ENCODE data around the gene LRMDA.
"Not testable (repeated sequence)": the region's sequence is repeated elsewhere in the genome, so short reads cannot be mapped to it uniquely, and the experiment has no call there.

Gene LRMDA

GRCh38 chr10:76554478-76554877 is 1123.1 kb downstream of the LRMDA start:
- no peak for DNase-seq

DNA sequence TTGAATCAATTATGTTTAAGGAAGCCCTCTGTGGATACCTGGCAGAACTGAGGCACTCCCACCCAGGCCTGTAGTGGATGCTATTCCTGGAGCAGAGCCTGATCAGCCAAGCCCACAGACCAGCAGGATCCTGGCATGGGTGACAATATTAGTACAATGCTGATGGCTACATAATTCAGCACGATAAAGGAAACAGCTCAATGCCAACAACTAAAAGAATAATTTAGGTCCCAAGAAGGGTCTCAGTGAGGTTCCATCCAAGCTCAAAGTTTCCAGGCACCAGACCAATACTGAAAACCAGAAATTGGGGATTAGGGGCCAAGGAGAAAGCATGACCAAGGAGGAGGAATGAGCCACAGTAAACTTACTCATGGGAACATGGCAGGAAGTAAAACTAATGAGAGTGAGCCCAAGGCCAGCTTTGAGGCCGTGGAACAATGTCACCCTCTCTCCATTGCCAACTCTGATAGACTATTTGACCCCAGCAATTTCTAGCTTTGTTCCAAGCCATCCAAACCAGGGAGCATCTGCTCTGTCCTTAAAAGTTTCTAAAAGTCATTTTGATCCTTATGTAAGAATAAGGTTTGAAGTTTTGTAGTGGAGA is 1123.7 kb downstream of the LRMDA start:
- no peak for DNase-seq

DNA sequence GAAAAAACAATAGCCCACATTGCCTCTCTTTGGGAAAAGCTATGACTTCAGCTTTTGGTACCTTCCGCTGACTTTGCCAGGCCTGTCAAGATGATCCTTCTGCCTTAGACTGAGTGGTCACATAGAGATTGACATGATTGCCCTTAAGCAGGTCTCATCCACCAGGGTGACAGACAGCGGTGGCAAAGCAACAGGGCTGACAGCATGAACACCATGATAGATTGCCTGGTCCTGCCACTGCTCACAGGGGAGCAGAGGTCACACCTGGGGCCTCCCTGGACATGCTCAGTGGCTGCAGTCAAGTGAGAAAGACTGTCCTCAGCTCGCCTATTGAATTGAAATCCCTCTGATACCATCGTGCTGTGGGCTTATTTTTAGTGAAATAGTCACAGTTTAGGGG is 1125.9 kb downstream of the LRMDA start:
- DNase-seq = no peak

GRCh38 chr10:76558586-76558985 is 1127.2 kb downstream of the LRMDA start:
- DNase-seq = no peak

GRCh38 chr10:76558996-76559891 is 1127.8 kb downstream of the LRMDA start:
- no peak for DNase-seq

DNA sequence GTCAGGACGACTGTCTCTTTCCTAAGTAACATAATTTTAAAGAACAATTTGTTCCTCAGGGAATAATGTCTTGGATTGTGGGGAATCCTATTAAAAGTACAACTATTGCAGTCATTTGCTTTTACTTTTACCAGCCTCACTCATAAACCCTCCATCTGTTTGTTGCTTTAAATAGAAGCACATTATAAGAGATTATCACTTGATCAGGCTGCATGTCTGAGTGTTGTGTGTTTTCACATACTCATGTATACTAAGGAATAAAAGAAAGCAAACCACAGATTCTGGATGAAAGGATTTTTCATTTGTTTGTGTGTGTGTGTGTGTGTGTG is 1128.4 kb downstream of the LRMDA start:
- no peak for DNase-seq

DNA sequence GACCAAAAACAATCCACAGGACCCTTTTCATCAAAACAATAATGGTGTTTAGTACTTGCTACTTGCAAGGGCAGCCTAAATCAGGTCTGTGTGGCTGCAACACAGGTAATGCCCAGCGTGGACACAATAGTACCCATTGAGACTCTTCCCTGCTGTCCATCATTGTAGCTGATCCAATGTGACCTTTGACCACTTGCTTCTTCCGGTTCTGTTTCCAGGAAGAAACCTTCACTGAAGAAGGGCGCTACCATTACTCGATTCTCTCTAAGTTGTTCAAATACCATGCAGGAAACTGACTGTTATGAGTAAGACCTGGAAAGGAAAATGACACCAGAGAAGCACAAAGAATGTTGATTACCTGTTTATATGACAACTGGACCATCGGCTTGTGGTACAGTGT is 1128.9 kb downstream of the LRMDA start:
- no peak for DNase-seq

DNA sequence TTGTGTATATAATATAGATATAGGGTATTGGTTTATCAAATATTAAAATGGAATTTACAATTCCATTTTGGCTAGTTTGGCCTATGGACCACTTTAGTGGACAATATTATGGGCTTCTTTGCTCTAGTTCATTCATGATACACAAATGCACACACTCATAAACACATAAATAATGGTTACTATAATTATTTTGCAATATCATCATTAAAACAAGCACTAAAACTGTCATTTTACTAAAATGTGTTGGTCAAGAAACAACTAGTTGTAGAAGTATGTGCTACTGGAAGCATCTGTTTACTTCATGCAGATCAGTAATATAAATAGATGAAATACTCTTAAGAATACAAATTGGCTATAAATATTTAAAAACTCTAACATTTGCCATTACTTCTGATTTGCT is 1131.9 kb downstream of the LRMDA start:
- no peak for DNase-seq

GRCh38 chr10:76572021-76572420 is 1140.6 kb downstream of the LRMDA start:
- no peak for DNase-seq

- no peak for DNase-seq
Measured at GRCh38 chr10:76576276-76576962, 1145.0 kb downstream of the LRMDA start.

DNA sequence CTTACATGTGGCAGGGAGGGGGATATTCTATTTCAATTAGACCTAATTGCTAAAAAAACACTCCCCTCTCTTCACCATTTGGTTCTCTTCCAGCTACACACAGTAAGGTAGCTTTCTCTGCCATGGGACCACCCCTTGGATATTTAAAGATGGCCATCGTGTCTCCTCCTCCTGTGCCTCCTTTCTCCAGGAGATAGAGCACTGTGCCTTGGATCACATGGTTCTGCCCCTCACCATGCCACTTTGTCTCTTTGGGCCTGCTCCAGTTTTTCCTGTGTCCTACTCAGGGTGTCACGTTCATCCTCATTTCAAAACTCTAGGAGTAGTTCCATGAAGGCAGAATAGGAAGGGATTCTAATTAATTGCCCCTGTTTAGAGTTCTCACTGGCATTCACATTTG is 1146.0 kb downstream of the LRMDA start:
- DNase-seq = no peak

- DNase-seq = no peak
Measured at GRCh38 chr10:76581506-76582256, 1150.3 kb downstream of the LRMDA start.

DNA sequence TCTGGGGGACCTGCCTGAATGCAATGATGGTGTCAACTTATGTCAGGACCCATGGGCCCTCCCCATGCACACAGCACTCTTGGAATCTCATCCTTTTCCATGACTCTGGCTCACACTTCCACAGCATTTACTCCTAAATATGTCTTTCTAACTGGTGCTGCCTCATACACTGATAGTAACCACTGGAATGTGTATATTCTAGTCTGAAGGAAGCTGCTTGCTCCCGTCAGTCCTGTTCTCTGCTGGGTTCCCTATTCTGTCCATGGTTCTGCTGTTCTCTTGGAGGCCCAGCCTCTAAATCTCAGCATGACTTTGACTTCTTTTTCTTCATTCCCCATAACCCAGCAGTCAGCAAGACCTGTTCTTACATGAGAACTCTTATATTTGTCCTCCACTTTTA is 1151.1 kb downstream of the LRMDA start:
- DNase-seq = no peak

- no peak for DNase-seq
Measured at GRCh38 chr10:76583711-76584161, 1152.3 kb downstream of the LRMDA start.

DNA sequence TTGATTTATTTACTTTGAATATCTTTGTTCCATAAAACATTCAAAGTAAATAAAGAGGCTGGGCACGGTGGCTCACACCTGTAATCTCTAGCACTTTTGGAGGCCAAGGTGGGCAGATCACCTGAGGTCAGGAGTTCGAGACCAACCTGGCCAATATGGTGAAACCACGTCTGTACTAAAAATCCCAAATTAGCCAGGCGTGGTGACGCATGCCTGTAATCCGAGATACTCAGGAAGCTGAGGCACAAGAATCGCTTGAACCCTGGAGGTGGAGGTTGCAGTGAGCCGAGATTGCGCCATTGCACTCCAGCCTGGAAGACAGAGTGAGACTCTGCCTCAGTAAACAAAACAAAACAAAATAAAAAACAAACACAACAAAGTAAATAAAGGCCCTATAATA is 1153.0 kb downstream of the LRMDA start:
- DNase-seq = not testable (repeated sequence)

All from activated CD4-positive, CD25-positive, alpha-beta regulatory T cell treated with anti-CD3 and anti-CD28 coated beads, Interleukin-2, amount 50 U/mL, for 72 hours (primary cell).